Measurements from ENCODE around the gene CPNE5. TPM values are rescaled to one million over a fixed set of nuclear protein-coding genes. Genes with fewer than 3 reads are reported as not detected.

Gene CPNE5
- polyA plus RNA-seq (2013), result 0.53 TPM

DNA sequence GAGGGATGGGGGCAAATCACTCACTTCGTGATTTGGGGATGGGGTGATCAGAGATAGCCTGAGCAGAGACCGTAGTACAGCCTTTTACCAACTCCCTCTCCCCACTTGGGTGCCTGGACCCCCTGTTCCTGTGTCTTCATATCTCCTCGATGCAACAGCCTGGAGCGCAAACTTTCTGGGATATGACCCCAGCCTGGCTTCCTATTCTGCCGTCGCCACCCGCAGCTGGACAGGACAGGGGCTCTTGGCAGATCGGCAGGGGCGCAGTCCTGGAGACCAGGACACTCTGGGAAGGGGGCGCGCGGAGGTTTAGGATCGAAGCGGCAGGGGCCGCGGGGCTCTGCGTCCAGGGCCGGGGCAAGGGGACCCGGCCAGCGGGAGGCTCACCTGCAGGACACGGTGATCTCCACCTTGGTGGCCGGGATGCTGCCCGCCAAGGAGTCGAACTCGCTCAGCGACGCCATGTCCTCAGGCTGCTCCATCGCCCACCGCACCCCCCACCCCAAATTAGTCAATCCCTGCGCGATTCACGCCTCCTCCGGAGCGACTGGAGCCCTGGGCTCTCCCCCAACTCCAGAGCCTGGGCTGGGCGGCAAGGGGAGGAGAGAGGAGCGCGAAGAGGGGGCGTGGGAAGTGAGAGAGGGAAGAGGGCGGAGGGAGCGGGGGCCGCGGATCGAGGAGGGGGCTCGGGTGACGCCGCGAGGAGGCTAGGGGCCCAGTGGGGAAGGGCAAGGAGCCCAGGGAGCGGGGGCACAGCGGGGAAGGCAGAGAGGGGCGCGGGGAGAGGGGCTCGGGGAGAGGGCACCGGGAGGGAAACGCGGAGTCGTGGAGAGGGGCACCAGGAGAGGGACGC lies at the start of gene CPNE5:
Gene CPNE5 (minus strand): TSS at position 549 of the 853 bp plus-strand sequence. CDS start 67 bp downstream, at position 482.
- Histone ChIP-seq H3K36me3 (ENCODE audit: control insufficient read depth in 4 of 4, insufficient read depth in 4 of 4, low read length in 3 of 4) (no peaks in the 10 kb centered on the region), H3K27me3 (replicated peaks in 2 of 5; ENCODE audit: control insufficient read depth in 4 of 5, insufficient read depth in 5 of 5, low read length in 4 of 5) (peaks cover 0 to 46% (median 18%) of the 10 kb centered on the region in 5 experiments), H3K4me1 (ENCODE audit: control extremely low read depth in 1 of 4, control insufficient read depth in 4 of 4, insufficient read depth in 4 of 4, low read length in 3 of 4) (peaks cover 0 to 22% (median 20%) of the 10 kb centered on the region in 4 experiments), H3K4me3 (ENCODE audit: control insufficient read depth in 1 of 7, extremely low read depth in 1 of 7, insufficient read depth in 4 of 7, low read depth in 2 of 7, low read length in 6 of 7) (peak within 1 kb of the TSS in 6 of 7 experiments; percentile 19 to 61 (median 48)), H3K9me3 (ENCODE audit: control extremely low read depth in 1 of 5, control insufficient read depth in 4 of 5, insufficient read depth in 2 of 5, low read depth in 1 of 5, low read length in 4 of 5) (no peaks in the 10 kb centered on the region), H3K27ac (ENCODE audit: insufficient read depth in 1 of 2, low read depth in 1 of 2, low read length in 2 of 2, poor library complexity in 1 of 2, severe bottlenecking in 2 of 2) (no peak within 1 kb of the TSS)
- ChIA-PET CTCF (interaction anchor here (14.0 kb wide), 1 partner anchor 10 kb away, joined by 128 read pairs; no protein-coding TSS in a partner anchor), POLR2A (no interaction called here)
- DNase-seq, result peak in 1 of 3 donors; percentile 32
- WGBS (ENCODE audit: insufficient coverage), result 11% methylated on average over 37 of the region's 57 CpGs

DNA sequence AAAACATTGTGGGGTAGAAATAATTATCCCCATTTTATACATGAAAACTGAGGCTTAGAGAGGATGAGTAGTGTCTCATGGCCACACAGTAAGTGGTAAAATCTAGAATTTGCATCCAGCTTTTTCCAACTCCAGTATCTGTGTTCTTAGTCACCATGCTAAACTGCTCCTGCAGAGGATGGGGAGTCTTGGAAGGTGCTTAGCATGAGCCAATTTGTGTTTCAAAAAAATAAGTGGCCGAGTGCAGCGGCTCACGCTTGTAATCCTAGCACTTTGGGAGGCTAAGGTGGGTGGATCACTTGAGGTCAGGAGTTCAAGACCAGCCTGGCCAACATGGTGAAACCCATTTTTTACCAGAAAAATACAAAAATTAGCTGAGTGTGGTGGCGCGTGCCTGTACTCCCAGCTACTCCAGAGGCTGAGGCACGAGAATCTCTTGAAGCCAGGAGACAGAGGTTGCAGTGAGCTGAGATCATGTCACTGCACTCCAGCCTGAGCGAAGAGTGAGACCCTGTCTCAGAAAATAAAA lies 48.9 kb upstream of the CPNE5 start:
- CTCF ChIA-PET, result interaction anchor here (1.0 to 2.8 kb wide), 5 partner anchors 10 to 130 kb away, joined by 3 to 7 read pairs (median 5); no protein-coding TSS in a partner anchor
- 89% methylated on average over 6 of the region's 7 CpGs for WGBS (ENCODE audit: insufficient coverage)

DNA sequence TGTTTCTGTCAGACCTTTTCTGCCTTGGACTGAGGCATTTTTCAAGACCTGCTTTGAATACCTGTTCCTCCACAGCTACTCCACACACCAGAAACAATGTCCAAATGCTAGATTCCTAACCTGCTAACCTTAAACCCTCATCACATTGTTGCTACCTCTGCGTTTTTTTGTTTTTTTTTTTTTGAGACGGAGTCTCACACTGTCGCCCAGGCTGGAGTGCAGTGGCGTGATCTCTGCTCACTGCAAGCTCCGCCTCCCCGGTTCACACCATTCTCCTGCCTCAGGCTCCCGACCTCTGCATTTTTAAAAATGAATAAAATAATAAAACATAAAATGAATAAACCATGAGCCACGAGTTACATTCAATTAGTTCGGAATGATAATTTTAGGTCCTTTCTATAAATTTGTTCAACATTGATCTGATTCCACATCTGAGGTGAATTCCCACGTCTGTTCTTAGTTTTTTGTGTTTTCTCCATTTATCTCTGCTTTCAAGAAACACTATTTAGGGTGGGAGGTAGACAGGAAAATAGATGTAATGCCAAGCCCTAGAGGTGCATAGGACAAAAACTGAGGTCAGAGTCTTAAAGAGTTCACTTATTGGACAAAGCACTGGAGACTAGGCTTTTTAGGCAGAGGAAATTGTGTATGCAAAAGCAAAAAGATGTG lies 47.8 kb upstream of the CPNE5 start:
- CTCF ChIA-PET, result interaction anchor here (1.3 kb wide), 1 partner anchor 16 kb away, joined by 3 read pairs; no protein-coding TSS in a partner anchor
- Histone ChIP-seq H3K27ac (ENCODE audit: insufficient read depth in 1 of 2, low read depth in 1 of 2, low read length in 2 of 2, poor library complexity in 1 of 2, severe bottlenecking in 2 of 2) (peak overlapping the region in 1 of 2 experiments; percentile 82), H3K9me3 (ENCODE audit: control extremely low read depth in 1 of 5, control insufficient read depth in 4 of 5, insufficient read depth in 2 of 5, low read depth in 1 of 5, low read length in 4 of 5) (no peaks in the 10 kb centered on the region), H3K27me3 (replicated peaks in 2 of 5; ENCODE audit: control insufficient read depth in 4 of 5, insufficient read depth in 5 of 5, low read length in 4 of 5) (no peaks in the 10 kb centered on the region), H3K4me1 (ENCODE audit: control extremely low read depth in 1 of 4, control insufficient read depth in 4 of 4, insufficient read depth in 4 of 4, low read length in 3 of 4) (peaks cover 4 to 15% (median 11%) of the 10 kb centered on the region in 4 experiments), H3K4me3 (ENCODE audit: control insufficient read depth in 1 of 7, extremely low read depth in 1 of 7, insufficient read depth in 4 of 7, low read depth in 2 of 7, low read length in 6 of 7) (peak overlapping the region in 2 of 7 experiments; percentile 95), H3K36me3 (ENCODE audit: control insufficient read depth in 4 of 4, insufficient read depth in 4 of 4, low read length in 3 of 4) (peaks cover 0 to 2% (median 0%) of the 10 kb centered on the region in 4 experiments)
- POLR2A ChIA-PET, result no interaction called here
- no peak for DNase-seq
- 90% methylated on average over 3 of the region's 10 CpGs for WGBS (ENCODE audit: insufficient coverage)

More for the DNA sequence above, 48.9 kb upstream of the CPNE5 start:
- H3K27ac ChIP-seq (ENCODE audit: insufficient read depth in 1 of 2, low read depth in 1 of 2, low read length in 2 of 2, poor library complexity in 1 of 2, severe bottlenecking in 2 of 2), result peak overlapping the region in 1 of 2 experiments; percentile 69
- H3K4me1 ChIP-seq (ENCODE audit: control extremely low read depth in 1 of 4, control insufficient read depth in 4 of 4, insufficient read depth in 4 of 4, low read length in 3 of 4), result peaks cover 4 to 15% (median 11%) of the 10 kb centered on the region in 4 experiments
- DNase-seq, result no peak
- no peak overlapping the region for H3K4me3 ChIP-seq (ENCODE audit: control insufficient read depth in 1 of 7, extremely low read depth in 1 of 7, insufficient read depth in 4 of 7, low read depth in 2 of 7, low read length in 6 of 7)
- POLR2A ChIA-PET, result no interaction called here
- peaks cover 0 to 4% (median 1%) of the 10 kb centered on the region in 4 experiments for H3K36me3 ChIP-seq (ENCODE audit: control insufficient read depth in 4 of 4, insufficient read depth in 4 of 4, low read length in 3 of 4)
- H3K9me3 ChIP-seq (ENCODE audit: control extremely low read depth in 1 of 5, control insufficient read depth in 4 of 5, insufficient read depth in 2 of 5, low read depth in 1 of 5, low read length in 4 of 5), result no peaks in the 10 kb centered on the region
- H3K27me3 ChIP-seq (replicated peaks in 2 of 5; ENCODE audit: control insufficient read depth in 4 of 5, insufficient read depth in 5 of 5, low read length in 4 of 5), result no peaks in the 10 kb centered on the region

DNA sequence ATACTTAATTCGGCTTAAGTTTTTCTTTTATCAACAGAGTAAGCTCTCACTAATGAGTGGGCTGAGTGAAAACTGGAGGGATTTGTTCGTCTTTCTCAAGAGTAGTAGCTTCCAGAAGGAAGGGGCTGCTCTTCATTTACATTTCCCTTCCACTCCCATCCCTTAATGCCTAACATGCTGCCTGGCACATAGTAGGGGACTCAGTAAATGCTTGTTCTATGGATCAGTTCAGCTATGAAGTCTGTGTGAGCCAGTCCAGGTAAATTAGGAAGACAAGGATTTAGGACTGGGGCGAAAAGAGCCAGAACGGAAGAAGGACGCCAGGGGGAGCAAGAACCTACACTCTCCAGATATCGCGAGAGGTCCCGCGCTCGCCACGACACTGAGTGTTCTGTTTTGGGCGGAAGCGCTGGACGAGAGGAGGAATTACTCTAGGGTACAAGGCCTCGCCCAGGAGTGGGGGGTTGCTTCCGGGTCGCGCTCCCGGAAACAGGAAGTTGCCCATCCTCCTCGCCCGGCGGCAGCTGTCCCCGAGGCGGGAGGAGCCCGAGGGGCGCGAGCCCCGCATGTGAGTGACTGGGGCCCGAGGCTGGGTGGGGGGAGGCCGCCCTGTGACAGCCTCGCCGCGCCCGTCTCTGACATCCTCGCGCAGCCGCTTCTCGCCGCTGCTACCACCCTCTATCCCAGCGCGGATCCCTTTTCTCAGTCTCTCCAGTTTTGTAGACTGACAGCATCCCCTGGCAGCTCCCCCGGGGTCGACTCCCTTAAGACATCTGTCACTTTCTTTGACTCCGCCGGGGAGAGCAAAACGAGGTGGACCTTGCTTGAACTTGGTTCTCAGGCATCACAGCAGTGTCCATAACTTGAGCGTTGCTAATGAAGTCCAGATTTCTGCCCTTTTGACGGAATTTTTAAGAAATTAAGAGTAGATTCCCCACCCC lies 46.5 kb upstream of the CPNE5 start, which contains the start of gene C6orf89:
Gene C6orf89 (plus strand): TSS at position 492 of the 941 bp plus-strand sequence. CDS start 13,493 bp downstream, outside the sequence.
- no peaks in the 10 kb centered on the region for H3K9me3 ChIP-seq (ENCODE audit: control extremely low read depth in 1 of 5, control insufficient read depth in 4 of 5, insufficient read depth in 2 of 5, low read depth in 1 of 5, low read length in 4 of 5)
- peak; percentile 97 to 98 (median 98) for DNase-seq
- peaks cover 0 to 2% (median 0%) of the 10 kb centered on the region in 4 experiments for H3K36me3 ChIP-seq (ENCODE audit: control insufficient read depth in 4 of 4, insufficient read depth in 4 of 4, low read length in 3 of 4)
- WGBS (ENCODE audit: insufficient coverage), result 0% methylated on average over 28 of the region's 48 CpGs
- peak within 1 kb of the TSS; percentile 76 to 95 (median 87) for H3K4me3 ChIP-seq (ENCODE audit: control insufficient read depth in 1 of 7, extremely low read depth in 1 of 7, insufficient read depth in 4 of 7, low read depth in 2 of 7, low read length in 6 of 7)
- peak within 1 kb of the TSS; percentile 46 to 82 for H3K27ac ChIP-seq (ENCODE audit: insufficient read depth in 1 of 2, low read depth in 1 of 2, low read length in 2 of 2, poor library complexity in 1 of 2, severe bottlenecking in 2 of 2)
- peaks cover 4 to 15% (median 11%) of the 10 kb centered on the region in 4 experiments for H3K4me1 ChIP-seq (ENCODE audit: control extremely low read depth in 1 of 4, control insufficient read depth in 4 of 4, insufficient read depth in 4 of 4, low read length in 3 of 4)
- H3K27me3 ChIP-seq (replicated peaks in 2 of 5; ENCODE audit: control insufficient read depth in 4 of 5, insufficient read depth in 5 of 5, low read length in 4 of 5), result no peaks in the 10 kb centered on the region
- CTCF ChIA-PET, result interaction anchor here (0.6 to 3.8 kb wide), 22 partner anchors 12 to 335 kb away, joined by 3 to 49 read pairs (median 4); partner anchors contain the start of genes MTCH1 and PPIL1
- POLR2A ChIA-PET, result interaction anchor here (0.6 to 1.8 kb wide), 4 partner anchors 11 to 256 kb away, joined by 3 to 7 read pairs (median 5); partner anchors contain the start of genes MTCH1 and PPIL1

DNA sequence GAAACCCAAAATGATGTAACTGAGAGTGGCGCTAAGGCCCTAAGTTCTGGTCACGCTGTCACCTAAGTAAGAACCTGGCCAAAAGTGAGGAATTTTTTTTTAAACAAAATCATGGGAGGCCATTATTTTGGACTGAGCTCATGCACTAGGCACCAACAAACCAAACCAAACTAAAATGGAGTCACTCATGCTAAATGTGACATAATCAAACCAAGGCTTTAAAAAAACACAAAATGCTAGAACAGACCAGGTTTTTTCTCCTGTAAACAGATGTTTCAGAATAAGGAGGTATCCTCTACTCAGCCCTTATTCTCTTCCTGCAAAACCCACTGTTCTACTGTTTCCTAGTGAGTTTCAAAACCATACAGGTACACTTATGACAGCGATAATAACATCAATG lies 45.4 kb upstream of the CPNE5 start:
- ChIA-PET POLR2A (interaction anchor here (1.8 kb wide), 1 partner anchor 10 kb away, joined by 7 read pairs; the partner anchor contains the start of gene PPIL1), CTCF (interaction anchor here (0.8 to 3.8 kb wide), 15 partner anchors 11 to 326 kb away, joined by 3 to 49 read pairs (median 5); partner anchors contain the start of genes MTCH1 and PPIL1)
- Histone ChIP-seq H3K36me3 (ENCODE audit: control insufficient read depth in 4 of 4, insufficient read depth in 4 of 4, low read length in 3 of 4) (no peaks in the 10 kb centered on the region), H3K4me3 (ENCODE audit: control insufficient read depth in 1 of 7, extremely low read depth in 1 of 7, insufficient read depth in 4 of 7, low read depth in 2 of 7, low read length in 6 of 7) (no peak overlapping the region), H3K27me3 (replicated peaks in 2 of 5; ENCODE audit: control insufficient read depth in 4 of 5, insufficient read depth in 5 of 5, low read length in 4 of 5) (no peaks in the 10 kb centered on the region), H3K9me3 (ENCODE audit: control extremely low read depth in 1 of 5, control insufficient read depth in 4 of 5, insufficient read depth in 2 of 5, low read depth in 1 of 5, low read length in 4 of 5) (no peaks in the 10 kb centered on the region), H3K4me1 (ENCODE audit: control extremely low read depth in 1 of 4, control insufficient read depth in 4 of 4, insufficient read depth in 4 of 4, low read length in 3 of 4) (peaks cover 4 to 15% (median 11%) of the 10 kb centered on the region in 4 experiments), H3K27ac (ENCODE audit: insufficient read depth in 1 of 2, low read depth in 1 of 2, low read length in 2 of 2, poor library complexity in 1 of 2, severe bottlenecking in 2 of 2) (no peak overlapping the region)
- no peak for DNase-seq
- 89% methylated on average over 2 of the region's 3 CpGs for WGBS (ENCODE audit: insufficient coverage)
